HL-60 (cell line): ENCODE results near the gene NRXN3.

Experiments used
- DNase-seq, 2 experiments: peaks; one replicate each; pipeline ENCODE4 v3.0.0-alpha.2; 2010 to 2020; ENCODE audit warnings: low read depth in 1 of 2, low spot score in 1 of 2
- H3K27ac ChIP-seq: fragments of 250-450 bp; sonication (Bioruptor Pico); replicated peaks from 2 replicates; pipeline ENCODE4 v1.5.1; 2020; ENCODE audit warnings: mild to moderate bottlenecking, moderate library complexity
- H3K27me3 ChIP-seq: fragments of 250-450 bp; sonication (Bioruptor Pico); 2 replicates; pipeline ENCODE4 v1.5.1; 2021; ENCODE audit warnings: mild to moderate bottlenecking, moderate library complexity; ENCODE audit not compliant: insufficient read depth, poor library complexity, severe bottlenecking
- H3K4me3 ChIP-seq: replicated peaks from 2 replicates; pipeline ENCODE4 v1.5.1; 2011; ENCODE audit warnings: mild to moderate bottlenecking, control low read depth, low read length; ENCODE audit not compliant: insufficient read depth
- GABPA ChIP-seq: IDR thresholded peaks from 2 replicates; pipeline ENCODE4 v1.6.1; 2012; ENCODE audit warnings: low read depth
- POLR2AphosphoS5 ChIP-seq: IDR thresholded peaks from 2 replicates; pipeline ENCODE4 v1.6.1; 2012; ENCODE audit warnings: low read depth
- SPI1 ChIP-seq: IDR thresholded peaks from 2 replicates; pipeline ENCODE4 v1.6.1; 2012; ENCODE audit warnings: low read depth, mild to moderate bottlenecking, borderline replicate concordance
- TF ChIP-seq, protein P1 (sequence below): IDR thresholded peaks from one replicate; pipeline ENCODE4 v1.5.1; 2011; ENCODE audit warnings: low read length, control low read depth, inconsistent platforms; ENCODE audit not compliant: insufficient read depth
- TF ChIP-seq, protein P2 (sequence below): IDR thresholded peaks from 2 replicates; pipeline ENCODE4 v1.6.1; 2012; ENCODE audit warnings: low read depth; ENCODE audit not compliant: insufficient replicate concordance

Gene NRXN3

DNA sequence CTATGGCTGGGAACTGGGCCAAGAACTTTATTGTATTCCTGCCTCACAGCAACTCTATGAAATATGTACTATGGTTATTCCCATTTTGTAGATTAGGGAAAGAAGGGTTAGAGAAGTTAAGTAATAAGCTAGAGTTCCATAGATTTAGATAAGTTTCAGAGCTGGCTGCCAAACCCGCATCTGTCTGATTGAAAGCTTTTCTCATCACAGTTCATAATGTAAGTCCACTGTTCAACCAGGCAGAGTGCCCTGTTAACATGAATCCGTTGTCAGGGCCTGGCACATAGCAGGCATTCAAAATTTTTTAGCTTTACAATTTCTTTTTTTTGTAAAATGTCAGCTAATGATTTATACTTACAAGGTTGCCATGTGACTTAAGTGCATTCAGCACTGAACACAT is 467.3 kb downstream of the NRXN3 start:
- DNase-seq = no peak
- no peak overlapping the region for H3K4me3 ChIP-seq
- TF ChIP-seq GABPA (no peak), POLR2AphosphoS5 (no peak), SPI1 (no peak)
- TF ChIP-seq, protein P1, sequence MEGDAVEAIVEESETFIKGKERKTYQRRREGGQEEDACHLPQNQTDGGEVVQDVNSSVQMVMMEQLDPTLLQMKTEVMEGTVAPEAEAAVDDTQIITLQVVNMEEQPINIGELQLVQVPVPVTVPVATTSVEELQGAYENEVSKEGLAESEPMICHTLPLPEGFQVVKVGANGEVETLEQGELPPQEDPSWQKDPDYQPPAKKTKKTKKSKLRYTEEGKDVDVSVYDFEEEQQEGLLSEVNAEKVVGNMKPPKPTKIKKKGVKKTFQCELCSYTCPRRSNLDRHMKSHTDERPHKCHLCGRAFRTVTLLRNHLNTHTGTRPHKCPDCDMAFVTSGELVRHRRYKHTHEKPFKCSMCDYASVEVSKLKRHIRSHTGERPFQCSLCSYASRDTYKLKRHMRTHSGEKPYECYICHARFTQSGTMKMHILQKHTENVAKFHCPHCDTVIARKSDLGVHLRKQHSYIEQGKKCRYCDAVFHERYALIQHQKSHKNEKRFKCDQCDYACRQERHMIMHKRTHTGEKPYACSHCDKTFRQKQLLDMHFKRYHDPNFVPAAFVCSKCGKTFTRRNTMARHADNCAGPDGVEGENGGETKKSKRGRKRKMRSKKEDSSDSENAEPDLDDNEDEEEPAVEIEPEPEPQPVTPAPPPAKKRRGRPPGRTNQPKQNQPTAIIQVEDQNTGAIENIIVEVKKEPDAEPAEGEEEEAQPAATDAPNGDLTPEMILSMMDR = no peak
- TF ChIP-seq, protein P2, sequence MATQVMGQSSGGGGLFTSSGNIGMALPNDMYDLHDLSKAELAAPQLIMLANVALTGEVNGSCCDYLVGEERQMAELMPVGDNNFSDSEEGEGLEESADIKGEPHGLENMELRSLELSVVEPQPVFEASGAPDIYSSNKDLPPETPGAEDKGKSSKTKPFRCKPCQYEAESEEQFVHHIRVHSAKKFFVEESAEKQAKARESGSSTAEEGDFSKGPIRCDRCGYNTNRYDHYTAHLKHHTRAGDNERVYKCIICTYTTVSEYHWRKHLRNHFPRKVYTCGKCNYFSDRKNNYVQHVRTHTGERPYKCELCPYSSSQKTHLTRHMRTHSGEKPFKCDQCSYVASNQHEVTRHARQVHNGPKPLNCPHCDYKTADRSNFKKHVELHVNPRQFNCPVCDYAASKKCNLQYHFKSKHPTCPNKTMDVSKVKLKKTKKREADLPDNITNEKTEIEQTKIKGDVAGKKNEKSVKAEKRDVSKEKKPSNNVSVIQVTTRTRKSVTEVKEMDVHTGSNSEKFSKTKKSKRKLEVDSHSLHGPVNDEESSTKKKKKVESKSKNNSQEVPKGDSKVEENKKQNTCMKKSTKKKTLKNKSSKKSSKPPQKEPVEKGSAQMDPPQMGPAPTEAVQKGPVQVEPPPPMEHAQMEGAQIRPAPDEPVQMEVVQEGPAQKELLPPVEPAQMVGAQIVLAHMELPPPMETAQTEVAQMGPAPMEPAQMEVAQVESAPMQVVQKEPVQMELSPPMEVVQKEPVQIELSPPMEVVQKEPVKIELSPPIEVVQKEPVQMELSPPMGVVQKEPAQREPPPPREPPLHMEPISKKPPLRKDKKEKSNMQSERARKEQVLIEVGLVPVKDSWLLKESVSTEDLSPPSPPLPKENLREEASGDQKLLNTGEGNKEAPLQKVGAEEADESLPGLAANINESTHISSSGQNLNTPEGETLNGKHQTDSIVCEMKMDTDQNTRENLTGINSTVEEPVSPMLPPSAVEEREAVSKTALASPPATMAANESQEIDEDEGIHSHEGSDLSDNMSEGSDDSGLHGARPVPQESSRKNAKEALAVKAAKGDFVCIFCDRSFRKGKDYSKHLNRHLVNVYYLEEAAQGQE = no peak
- H3K27me3 ChIP-seq = no peaks in the 10 kb centered on the region
- no peak overlapping the region for H3K27ac ChIP-seq

DNA sequence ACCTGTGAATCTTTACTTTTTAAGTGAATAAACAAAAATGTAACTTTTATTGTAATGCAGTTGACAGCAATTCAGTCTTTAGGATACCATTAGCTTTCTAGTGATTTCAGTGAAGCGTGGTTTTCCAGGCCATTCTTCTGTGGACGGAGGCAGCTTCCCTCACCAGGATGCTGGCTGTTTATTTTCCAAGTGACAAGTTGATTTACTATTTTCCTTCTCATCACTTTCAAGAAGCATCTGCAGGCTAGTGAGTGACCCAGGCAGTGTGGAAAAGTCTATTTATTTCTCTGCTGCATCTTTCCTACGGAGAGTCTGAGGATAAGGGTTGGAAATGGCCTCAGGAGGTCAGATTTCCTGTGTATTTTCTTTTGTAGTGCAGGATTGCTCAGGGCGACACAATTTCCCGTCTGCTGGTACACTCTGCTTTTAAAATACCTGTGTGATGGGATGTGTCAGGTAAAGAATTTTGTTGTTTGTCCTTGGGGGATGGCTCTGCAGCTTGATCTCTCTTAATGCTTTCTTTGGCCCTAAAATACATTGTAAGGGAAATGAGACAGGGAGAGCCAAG is 467.8 kb downstream of the NRXN3 start:
- TF ChIP-seq, protein P2 = no peak
- TF ChIP-seq, protein P1 = no peak
- no peak for TF ChIP-seq POLR2AphosphoS5
- no peak for TF ChIP-seq SPI1
- TF ChIP-seq GABPA = no peak
- H3K4me3 ChIP-seq = no peak overlapping the region
- no peaks in the 10 kb centered on the region for H3K27me3 ChIP-seq
- no peak overlapping the region for H3K27ac ChIP-seq
- DNase-seq = no peak

DNA sequence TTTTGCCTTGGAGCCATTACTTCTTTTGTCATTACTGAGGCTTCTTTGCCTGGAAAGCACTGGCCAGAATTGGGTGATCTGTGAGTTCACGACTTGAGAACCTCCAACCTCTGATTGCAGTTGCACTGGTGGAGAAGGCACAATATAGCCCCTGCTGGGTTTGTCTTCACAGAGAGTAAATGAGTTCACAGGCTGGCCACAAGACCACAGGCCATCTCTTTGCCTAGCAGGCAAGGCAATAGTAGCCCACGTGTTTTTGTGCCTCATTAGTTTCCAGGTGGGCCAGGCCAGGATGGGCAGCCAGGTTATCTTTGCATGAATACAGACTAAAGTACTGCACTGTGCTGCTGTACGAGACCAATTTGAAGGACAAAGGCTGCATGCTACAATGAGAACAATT is 468.8 kb downstream of the NRXN3 start:
- H3K27ac ChIP-seq = no peak overlapping the region
- no peaks in the 10 kb centered on the region for H3K27me3 ChIP-seq
- no peak for DNase-seq
- no peak overlapping the region for H3K4me3 ChIP-seq
- no peak for TF ChIP-seq SPI1
- TF ChIP-seq POLR2AphosphoS5 = no peak
- TF ChIP-seq, protein P1 = no peak
- TF ChIP-seq GABPA = no peak
- TF ChIP-seq, protein P2 = no peak
